Chondrocyte (in vitro differentiated cells): Measurements from ENCODE around the gene UBAP1. TPM values are rescaled to one million over a fixed set of nuclear protein-coding genes. Genes with fewer than 3 reads are reported as not detected.

Experiments used
- DNase-seq: peaks from one replicate; pipeline ENCODE4 v3.0.0; 2021; ENCODE audit warnings: mixed read lengths, low spot score
- H3K27ac Mint-ChIP-seq: one replicate; pipeline ENCODE4 v1.8.0; 2021; ENCODE audit warnings: mild to moderate bottlenecking, moderate library complexity, mixed read lengths; ENCODE audit not compliant: unreplicated experiment
- H3K27me3 Mint-ChIP-seq: 2 replicates; pipeline ENCODE4 v1.8.0; 2021; ENCODE audit warnings: low read depth, mixed read lengths
- H3K36me3 Mint-ChIP-seq: 2 replicates; pipeline ENCODE4 v1.8.0; 2021; ENCODE audit warnings: low read depth, mixed read lengths
- H3K4me1 Mint-ChIP-seq: 2 replicates; pipeline ENCODE4 v1.8.0; 2021; ENCODE audit warnings: low read depth, mild to moderate bottlenecking, mixed read lengths
- H3K4me3 Mint-ChIP-seq: one replicate; pipeline ENCODE4 v1.8.0; 2021; ENCODE audit warnings: mild to moderate bottlenecking, moderate library complexity, mixed read lengths; ENCODE audit not compliant: unreplicated experiment
- H3K9me3 Mint-ChIP-seq: 2 replicates; pipeline ENCODE4 v1.8.0; 2021; ENCODE audit warnings: low read depth, mixed read lengths
- CTCF ChIP-seq: fragments of 200-600 bp; sonication (generic); IDR thresholded peaks from 2 replicates; pipeline ENCODE4 v1.5.0; 2021; ENCODE audit warnings: antibody characterized with exemption, mild to moderate bottlenecking, moderate library complexity
- total RNA-seq: library from RNA; stranded (reverse); gene quantifications from 3 replicates; pipeline ENCODE4 v1.2.1, GENCODE V29; 2021

UBAP1 gene
- total RNA-seq, 1 donor from 2014 or later = 33.3 TPM

GRCh38 chr9:34179213-34180136 is 632 bp downstream of the UBAP1 start:
- TF ChIP-seq CTCF = peak; percentile 14
- no peaks in the 10 kb centered on the region for H3K27me3 Mint-ChIP-seq
- no peaks in the 10 kb centered on the region for H3K36me3 Mint-ChIP-seq
- no peaks in the 10 kb centered on the region for H3K9me3 Mint-ChIP-seq
- H3K27ac Mint-ChIP-seq = peak overlapping the region; percentile 96
- H3K4me1 Mint-ChIP-seq = peaks cover 20% of the 10 kb centered on the region
- peak overlapping the region; percentile 100 for H3K4me3 Mint-ChIP-seq
- DNase-seq = no peak

DNA sequence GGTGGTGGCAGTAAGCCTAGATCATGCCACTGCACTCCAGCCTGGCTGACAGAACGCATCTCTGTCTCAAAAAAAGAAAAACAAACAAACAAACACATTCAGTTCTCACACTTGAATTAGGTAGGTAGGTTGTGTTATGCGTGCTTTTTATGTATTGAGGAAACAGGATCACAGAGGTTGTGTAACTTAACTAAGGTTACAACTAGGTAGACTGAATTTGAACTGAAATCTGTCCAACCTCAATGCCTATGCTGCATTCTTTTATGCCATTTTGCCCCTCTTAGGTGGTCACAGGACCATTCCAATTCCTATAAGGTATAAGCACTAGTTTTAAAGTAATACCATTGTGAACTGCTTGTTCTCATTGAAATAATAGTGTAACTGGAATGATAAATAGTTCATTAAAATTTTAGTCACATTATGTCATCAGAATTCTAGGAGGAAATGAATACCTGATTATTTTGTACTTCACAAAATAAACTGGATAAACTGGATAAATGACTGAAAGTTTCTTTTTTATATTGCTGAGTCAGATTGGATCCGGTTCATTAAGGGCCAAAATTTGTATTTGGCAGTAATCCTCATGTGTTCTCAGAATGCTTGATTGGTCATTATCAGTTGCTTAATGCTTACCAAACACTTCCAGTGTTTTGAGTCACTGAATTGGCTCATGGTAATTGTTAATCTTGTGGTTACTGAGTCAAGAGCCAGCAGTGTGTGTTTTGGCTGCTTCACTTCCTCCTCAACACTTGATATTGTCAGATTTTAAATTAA is 7.1 kb downstream of the UBAP1 start:
- peak overlapping the region; percentile 86 for H3K27ac Mint-ChIP-seq
- no peak for DNase-seq
- H3K4me1 Mint-ChIP-seq = peaks cover 33% of the 10 kb centered on the region
- no peak for TF ChIP-seq CTCF
- H3K36me3 Mint-ChIP-seq = no peaks in the 10 kb centered on the region
- H3K27me3 Mint-ChIP-seq = no peaks in the 10 kb centered on the region
- H3K9me3 Mint-ChIP-seq = no peaks in the 10 kb centered on the region
- H3K4me3 Mint-ChIP-seq = no peak overlapping the region

GRCh38 chr9:34187891-34188240 is 9.0 kb downstream of the UBAP1 start:
- peaks cover 47% of the 10 kb centered on the region for H3K4me1 Mint-ChIP-seq
- DNase-seq = no peak

DNA sequence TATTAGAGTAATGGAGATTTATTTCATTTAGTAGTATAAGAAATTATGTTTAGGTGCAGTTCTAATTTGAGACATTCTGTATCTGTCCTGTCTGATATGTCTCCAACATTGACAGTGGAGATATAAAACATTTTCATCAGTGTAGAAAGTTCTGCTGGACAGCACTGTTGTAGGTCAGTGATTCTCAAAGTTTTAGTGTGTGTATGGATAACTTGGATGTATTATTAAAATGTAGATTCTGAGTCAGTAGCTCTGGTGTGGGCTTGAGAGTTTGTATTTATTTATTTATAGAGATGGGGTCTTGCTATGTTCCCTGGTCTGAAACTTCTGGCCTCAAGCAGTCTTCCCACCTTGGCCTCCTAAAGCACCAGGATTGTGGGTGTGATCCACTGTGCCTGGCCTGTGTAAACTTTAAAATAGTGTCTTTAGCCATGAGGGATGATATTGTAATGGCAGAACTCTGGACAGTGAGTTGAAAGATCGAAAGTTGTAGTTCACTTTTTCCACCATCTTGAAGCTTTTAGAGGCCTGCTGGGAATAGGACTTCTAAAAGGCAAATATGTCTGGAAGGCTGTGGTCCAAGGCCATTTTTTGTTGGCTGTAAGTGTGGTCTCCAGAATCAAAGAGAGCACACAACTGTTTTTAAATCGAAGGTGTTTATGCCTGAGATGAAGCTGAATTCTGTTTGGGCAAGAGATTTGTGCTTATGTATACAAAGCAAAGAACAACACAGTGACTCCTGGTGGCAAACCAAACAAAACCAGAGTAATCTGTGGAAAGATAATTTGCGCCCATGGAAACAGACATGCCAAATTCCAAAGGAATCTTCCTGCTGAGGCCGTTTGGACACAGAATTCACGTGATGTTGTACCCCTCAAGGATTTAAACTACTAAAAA is 12.4 kb downstream of the UBAP1 start:
- no peak overlapping the region for H3K4me3 Mint-ChIP-seq
- DNase-seq = no peak
- H3K36me3 Mint-ChIP-seq = no peaks in the 10 kb centered on the region
- peak; percentile 75 for TF ChIP-seq CTCF
- peaks cover 47% of the 10 kb centered on the region for H3K4me1 Mint-ChIP-seq
- peak overlapping the region; percentile 76 for H3K27ac Mint-ChIP-seq
- no peaks in the 10 kb centered on the region for H3K9me3 Mint-ChIP-seq
- no peaks in the 10 kb centered on the region for H3K27me3 Mint-ChIP-seq

More at GRCh38 chr9:34187891-34188240, 9.0 kb downstream of the UBAP1 start:
- no peak overlapping the region for H3K27ac Mint-ChIP-seq
- H3K27me3 Mint-ChIP-seq = no peaks in the 10 kb centered on the region
- no peak for TF ChIP-seq CTCF
- H3K4me3 Mint-ChIP-seq = no peak overlapping the region
- H3K36me3 Mint-ChIP-seq = no peaks in the 10 kb centered on the region
- no peaks in the 10 kb centered on the region for H3K9me3 Mint-ChIP-seq
